AG09319 (cell line): ENCODE measurements around the gene STAT4.
A peak's percentile ranks its signal among the peaks of the same experiment; 100 is the strongest.

Source experiments
- DNase-seq: peaks from one replicate; pipeline ENCODE4 v3.0.0-alpha.2; 2010; ENCODE audit warnings: low read depth; ENCODE audit errors: extremely low read depth
- CTCF ChIP-seq: IDR thresholded peaks from 2 replicates; pipeline ENCODE4 v1.5.1; 2011; ENCODE audit warnings: low read depth, mild to moderate bottlenecking, inconsistent platforms, low read length, moderate library complexity

The STAT4 gene

GRCh38 chr2:191015831-191016230 lies 135.0 kb downstream of the STAT4 start:
- no peak for DNase-seq
- TF ChIP-seq CTCF: no peak

- no peak for DNase-seq
- no peak for TF ChIP-seq CTCF
Observed at GRCh38 chr2:191015239-191015638, 135.6 kb downstream of the STAT4 start.

- no peak for DNase-seq
Observed at GRCh38 chr2:191014653-191015020, 136.2 kb downstream of the STAT4 start.

GRCh38 chr2:191013932-191014652 lies 136.7 kb downstream of the STAT4 start, which contains the start of gene STAT1:
STAT1 (minus strand) TSS chr2:191014171; CDS start chr2:191010003, 4,168 bp downstream.
- DNase-seq: peak; percentile 81

More at GRCh38 chr2:191014653-191015020, 136.2 kb downstream of the STAT4 start:
- no peak for TF ChIP-seq CTCF

GRCh38 chr2:191013682-191013931 lies 137.2 kb downstream of the STAT4 start:
- DNase-seq: no peak
- TF ChIP-seq CTCF: no peak

More at GRCh38 chr2:191013932-191014652, 136.7 kb downstream of the STAT4 start, which contains the start of gene STAT1:
- no peak; the same call in 1 of the 2 replicates for TF ChIP-seq CTCF

GRCh38 chr2:191012845-191013681 lies 137.7 kb downstream of the STAT4 start:
- DNase-seq: no peak

More at GRCh38 chr2:191012845-191013681, 137.7 kb downstream of the STAT4 start:
- TF ChIP-seq CTCF: no peak
